B cell (primary cell): ENCODE results near the gene PES1.
"Not testable (repeated sequence)": the region's sequence is repeated elsewhere in the genome, so short reads cannot be mapped to it uniquely, and the experiment has no call there.

Experiments used
- CTCF ChIP-seq: fragments of 200-600 bp; IDR thresholded peaks from one replicate; pipeline ENCODE4 v1.8.0; 2022; ENCODE audit warnings: antibody characterized with exemption, mild to moderate bottlenecking
- EZH2 ChIP-seq: IDR thresholded peaks from 2 replicates; pipeline ENCODE4 v1.6.1; 2012; ENCODE audit warnings: borderline replicate concordance, low read depth, mild to moderate bottlenecking, moderate library complexity, low read length; ENCODE audit not compliant: insufficient read depth, poor library complexity, severe bottlenecking

DNA sequence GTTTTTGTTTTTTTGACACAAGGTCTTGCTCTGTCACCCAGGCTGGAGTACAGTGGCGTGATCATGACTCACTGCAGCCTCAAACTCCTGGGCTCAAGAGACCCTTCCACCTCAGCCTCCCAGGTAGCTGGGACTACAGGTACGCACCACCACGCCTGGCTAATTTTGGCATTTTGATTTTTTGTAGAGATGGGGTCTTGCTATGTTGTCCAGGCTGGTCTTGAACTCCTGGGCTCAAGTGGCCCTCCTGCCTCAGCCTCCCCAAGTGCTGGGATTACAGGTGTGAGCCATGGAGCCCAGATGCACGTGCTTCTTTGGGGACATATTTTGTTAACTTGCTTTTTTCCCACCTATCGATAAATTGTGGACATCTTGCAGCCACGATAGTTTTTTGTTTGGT is 24.4 kb downstream of the PES1 start:
- TF ChIP-seq CTCF, EZH2: not testable (repeated sequence)
